Activated CD8-positive, alpha-beta memory T cell treated with anti-CD3 and anti-CD28 coated beads, Interleukin-2, amount 50 U/mL, for 48 hours (primary cell): Measurements from ENCODE around the gene ME3.
"Not testable (repeated sequence)": the region's sequence is repeated elsewhere in the genome, so short reads cannot be mapped to it uniquely, and the experiment has no call there.

Experiments used
- DNase-seq: peaks from one replicate; pipeline ENCODE4 v3.0.0-alpha.2; 2020

The ME3 gene

DNA sequence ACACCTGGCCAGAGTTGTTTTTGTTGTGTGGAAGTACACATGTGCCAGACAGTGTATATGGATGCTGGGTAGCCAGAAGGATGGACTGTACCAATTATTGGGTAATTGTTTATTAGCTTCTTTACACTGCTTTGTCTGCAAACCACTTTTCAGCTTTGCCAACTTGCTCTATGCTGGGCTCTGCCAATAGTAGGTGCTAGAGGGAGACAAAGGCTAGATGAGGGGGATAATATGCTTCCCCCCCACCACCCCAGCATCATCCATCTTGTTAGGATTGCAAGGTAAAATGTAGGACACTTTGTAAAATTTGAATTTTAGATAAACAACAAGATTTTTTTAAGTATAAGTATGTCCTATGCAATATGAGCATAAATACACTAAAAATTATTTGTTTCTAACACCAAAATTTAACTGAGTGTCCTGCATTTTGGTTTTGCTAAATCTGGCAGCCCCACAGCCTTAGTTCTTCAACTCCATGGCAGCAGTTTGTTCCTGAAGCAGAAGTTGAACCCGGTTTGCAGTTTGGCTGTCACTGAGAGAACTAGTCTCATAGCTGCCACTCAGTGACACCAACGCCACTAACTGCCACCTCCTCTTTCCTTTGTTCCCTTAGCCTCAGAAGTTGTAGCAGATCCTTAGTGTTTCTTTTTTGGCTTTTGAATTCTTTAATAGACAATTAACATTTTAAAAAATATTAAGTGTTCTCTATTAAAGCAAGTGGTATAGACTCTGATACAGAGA lies 219.0 kb downstream of the ME3 start:
- DNase-seq, result no peak

DNA sequence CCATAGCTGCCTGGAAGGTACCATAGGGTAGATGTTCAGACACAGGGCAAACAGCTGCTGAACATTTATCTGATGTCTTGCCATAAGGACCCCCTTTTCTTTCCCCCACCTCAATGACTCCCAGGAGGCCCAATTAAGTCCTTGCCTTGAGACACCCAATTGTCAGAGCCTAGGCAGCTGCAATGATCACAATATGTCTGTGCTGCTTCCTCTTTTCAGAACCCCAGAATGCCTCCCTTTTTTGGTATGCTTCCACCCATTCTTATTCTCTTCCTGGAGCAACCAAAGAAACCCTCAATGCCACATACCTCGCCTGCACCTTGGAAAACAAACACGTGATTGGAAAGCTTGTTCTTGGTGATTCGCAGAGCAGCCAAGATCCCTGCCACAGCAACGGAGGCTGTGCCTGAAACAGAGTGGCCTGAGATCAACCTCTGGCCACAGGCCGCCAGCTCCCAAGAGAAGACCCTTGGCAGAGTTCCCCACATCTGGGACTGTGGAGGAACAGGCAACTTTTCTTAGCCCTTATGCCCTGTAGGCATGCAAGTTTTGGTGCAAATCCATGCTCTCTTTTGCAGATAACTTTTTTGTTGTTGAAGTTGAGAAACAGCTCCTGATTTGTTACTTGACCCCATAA lies 222.3 kb downstream of the ME3 start:
- no peak for DNase-seq

DNA sequence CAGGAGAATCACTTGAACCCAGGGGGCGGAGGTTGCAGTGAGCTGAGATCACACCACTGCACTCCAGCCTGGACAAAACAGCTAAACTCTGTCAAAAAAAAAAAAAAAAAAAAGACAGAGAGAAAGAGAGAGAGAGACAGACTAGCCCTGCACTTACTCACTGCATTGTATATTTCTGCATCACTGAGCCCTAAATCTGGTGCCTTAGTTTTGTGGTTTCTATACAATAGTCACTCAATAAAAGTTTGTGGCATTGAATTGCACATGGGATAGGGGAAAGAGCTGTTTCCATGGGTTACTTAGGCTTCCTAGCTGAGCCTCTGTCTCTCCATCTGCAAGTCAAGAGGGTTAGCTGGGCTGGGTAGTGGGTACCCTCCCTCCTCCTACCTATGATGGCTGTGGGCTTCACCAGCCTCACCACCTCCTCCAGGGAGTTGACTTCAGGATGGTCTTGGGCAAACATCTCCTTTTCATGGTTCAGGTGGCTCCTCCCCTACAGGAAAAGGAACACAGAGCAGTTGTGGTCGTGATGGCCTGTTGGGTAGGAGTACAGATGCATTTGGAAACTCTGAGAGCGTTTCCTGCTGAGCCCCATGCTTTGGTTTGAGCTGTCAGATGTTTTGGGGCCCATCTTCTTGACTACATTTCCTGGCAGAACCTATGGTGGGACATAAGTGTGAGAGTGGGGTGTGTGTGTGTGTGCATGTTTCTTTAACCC lies 224.5 kb downstream of the ME3 start:
- DNase-seq, result no peak

DNA sequence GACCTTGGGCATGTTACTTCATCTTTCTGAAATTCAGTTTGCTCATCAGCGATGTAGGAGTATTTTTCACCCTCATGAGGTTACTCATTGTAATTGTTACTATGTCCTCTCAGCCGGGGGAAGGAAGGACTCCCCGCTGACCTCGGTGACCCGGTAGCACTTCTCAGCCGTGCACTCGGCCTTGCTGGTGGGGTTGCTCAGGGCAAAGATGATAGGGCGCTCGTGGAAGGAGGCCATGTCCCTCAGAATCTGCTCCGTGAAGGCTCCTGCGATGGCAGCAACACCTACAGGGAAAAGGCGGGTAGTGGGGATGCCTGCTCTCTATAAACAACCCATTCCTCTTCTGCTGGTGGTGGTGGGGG lies 225.5 kb downstream of the ME3 start:
- no peak for DNase-seq

DNA sequence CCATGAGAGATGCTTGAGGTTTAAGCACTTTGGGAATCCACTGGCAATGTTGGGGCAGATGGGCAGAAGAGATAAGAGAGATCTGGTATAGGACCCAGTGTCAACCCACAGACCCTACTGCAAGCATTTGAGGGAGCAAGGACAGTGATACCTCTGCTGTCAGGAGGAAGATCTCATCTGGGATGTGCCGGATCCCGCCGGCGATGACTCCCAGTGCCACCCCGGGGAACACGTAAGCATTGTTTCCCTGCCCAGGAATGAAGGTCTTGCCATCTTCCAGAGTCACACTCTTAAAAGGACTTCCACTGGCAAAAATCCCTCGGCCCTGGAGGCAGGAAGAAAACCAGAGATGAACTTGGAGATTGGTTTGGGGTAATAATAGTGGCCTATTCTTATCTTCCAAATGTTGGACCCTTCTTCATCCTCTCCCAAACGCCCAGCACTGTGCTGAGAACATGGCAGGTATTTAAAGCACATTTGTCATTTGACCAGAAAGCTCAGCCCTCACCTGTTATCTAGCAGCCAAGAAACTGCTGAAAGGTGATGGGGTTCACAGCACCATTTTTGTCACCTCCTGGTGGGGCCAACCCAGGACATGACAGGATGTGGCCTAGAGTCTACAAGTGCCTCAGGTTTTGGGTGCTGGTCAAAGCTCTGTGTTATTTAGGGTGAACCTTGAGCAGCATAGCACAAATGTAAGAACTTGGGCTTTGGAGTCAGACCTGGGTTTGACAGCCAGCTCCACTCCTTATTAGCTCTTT lies 226.1 kb downstream of the ME3 start:
- DNase-seq, result no peak

DNA sequence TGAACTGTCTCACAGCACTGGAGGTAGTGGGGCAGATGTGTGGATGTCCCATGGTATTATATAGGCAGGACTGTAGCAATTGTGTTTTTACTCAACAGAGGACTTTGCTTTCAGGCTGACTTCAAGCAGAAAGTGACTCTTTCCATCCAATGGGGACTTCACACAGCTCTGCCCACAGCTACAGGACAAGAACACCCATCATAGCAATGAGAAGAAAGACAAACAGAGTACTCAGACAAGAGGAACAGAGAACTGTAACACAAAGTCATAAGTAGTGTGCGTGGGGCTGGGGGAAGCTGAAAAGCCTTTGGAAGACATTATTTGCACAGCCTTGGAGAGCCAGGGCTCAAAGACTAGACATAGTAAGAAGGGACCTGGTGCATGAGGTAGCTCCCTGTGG lies 227.4 kb downstream of the ME3 start:
- DNase-seq, result no peak

DNA sequence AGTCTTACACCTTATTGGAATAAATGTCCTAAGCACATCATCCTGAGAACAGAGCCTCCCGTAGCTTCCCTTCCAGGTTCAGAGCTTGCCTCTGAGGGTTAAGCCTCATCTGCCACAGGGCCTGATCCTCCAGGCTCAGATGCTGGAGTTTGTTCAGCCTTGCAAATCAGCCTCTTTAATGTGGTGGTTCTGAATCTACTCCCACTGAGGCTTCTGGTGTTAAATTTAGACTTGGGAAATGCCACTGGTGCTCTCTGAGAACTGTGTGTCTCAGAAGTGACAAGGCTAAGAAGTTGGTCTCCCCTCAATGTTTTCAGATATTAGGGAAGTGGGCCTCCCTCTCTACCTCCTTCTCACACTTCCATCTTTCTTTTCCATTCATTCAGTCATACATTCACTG lies 229.0 kb downstream of the ME3 start:
- no peak for DNase-seq

DNA sequence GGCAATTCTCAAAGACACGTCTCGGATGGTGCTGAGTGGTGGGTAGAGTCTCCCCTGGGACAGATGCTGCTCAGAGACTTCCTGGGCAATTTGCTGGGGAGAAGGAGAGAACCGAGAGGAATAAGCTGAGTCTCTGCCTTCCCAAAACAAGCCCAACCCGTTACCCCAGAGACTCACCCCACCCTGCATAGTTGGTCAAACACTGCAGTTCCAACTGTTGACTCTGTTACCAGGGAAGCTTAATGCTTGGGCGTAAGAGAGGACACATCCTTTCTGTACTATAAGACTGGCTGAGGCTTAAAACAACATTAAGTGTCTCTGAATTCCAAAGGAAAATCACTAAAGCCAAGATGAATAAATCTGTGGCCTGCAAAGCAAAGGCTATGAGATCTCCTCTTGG lies 229.6 kb downstream of the ME3 start:
- DNase-seq, result no peak

DNA sequence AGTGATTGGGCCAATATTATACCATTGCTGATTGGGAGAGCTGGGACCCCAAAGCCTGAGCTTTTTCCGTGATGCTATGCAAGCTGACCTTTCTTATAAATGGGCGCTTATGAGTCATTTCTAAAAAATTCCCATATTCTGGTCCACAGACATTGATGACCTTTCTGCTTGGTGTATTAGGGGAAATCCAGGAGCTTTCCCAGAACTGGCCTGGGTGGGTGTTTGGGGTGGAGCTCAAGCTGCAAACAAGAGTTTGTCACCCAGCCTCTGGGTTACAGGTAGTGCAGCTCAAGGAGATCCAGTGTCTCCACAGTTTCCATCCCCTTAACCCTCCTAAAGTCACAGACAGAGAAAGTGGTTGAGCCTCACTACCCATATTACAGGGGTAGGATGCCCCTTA lies 230.0 kb downstream of the ME3 start:
- DNase-seq, result no peak

DNA sequence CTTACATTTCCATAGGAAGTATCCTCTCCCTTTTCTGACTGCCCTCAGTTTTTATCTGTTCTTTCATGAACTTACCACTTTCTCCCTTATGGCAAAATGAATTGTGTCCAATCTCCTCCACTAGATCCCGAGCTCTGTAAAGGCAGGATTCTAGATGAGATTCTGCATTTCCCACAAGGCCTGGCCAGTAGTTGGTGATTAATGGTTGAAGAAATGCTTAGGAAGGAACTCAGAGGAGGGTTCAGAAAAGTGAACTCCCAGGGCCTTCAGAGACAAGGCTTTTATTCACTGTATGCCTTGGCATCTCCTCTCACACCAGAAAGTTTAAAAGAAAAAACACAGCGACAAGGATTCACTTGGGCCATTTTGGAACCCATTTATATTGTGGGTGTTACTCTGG lies 231.6 kb downstream of the ME3 start:
- no peak for DNase-seq

DNA sequence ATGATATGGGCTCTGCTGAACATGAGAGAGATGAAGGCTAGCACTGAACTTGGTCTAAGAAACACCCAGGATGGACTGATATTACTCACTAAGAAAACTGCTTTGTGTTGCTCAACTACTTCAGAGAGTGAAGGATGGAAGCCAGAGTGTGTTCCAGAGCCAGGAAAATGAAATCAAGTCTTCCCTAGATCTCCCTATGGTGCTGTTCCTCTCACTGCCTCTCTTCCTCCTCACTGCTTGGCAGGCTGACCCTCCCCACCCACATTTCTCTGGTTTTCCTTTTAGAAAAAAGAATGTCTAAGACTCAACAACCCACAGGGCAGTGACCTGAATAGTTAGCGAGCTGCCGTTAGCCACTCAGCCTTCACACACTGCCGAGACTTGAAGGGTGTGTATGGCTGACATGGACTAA lies 232.1 kb downstream of the ME3 start:
- no peak for DNase-seq

DNA sequence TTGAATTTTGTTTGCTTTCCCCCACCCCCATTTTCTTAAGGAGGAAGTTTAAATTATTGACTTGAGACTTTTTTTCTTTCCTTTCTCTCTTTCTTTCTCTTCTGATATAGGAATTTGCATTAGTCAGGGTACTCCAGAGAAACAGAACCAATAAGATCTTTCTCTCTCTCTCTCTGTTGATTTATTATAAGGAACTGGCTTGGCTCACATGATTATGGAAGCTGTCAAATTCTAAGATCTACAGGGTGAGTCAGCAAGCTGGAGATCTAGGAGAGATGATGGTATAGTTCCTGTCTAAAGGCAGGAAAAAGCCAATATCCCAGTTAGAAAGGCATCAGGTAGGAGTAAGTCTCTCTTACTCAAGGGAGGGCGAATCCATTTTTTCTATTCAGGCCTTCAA lies 233.7 kb downstream of the ME3 start:
- no peak for DNase-seq

DNA sequence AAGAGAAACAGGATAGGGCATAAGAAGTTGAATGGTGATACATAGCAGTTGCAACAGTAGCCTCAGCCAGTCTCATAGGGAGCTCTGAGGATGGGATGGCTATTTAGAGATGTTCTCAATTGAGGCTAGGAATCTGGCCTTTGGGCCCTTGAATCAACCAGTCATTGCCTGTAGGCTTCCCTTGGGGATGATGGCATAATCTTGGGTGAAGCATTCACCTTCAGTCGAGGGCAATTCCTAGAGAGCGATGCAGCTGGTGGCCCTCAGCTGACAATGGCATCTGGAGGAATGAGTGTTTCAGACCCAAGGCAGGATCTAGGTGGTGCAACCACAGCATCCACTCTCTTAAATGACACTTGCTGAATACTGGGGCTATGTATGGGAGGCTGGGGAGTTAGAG lies 236.7 kb downstream of the ME3 start:
- DNase-seq, result no peak

DNA sequence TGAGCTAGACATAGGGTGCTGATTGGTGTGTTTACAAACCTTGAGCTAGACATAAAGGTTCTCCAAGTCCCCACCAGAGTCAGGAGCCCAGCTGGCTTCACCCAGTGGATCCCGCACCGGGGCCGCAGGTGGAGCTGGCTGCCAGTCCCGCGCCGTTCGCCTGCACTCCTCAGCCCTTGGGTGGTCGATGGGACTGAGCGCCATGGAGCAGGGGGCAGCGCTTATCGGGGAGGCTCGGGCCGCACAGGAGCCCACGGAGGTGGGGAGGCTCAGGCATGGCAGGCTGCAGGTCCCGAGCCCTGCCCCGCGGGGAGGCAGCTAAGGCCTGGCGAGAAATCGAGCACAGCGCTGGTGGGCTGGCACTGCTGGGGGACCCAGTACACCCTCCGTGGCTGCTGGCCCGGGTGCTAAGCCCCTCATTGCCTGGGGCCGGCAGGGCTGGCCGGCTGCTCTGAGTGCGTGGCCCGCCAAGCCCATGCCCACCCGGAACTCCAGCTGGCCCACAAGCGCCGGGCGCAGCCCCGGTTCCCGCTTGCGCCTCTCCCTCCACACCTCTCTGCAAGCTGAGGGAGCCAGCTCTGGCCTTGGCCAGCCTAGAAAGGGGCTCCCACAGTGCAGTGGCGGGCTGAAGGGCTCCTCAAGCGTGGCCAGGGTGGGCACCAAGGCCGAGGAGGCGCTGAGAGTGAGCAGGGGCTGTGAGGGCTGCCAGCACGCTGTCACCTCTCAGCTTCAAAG lies 238.9 kb downstream of the ME3 start:
- not testable (repeated sequence) for DNase-seq

DNA sequence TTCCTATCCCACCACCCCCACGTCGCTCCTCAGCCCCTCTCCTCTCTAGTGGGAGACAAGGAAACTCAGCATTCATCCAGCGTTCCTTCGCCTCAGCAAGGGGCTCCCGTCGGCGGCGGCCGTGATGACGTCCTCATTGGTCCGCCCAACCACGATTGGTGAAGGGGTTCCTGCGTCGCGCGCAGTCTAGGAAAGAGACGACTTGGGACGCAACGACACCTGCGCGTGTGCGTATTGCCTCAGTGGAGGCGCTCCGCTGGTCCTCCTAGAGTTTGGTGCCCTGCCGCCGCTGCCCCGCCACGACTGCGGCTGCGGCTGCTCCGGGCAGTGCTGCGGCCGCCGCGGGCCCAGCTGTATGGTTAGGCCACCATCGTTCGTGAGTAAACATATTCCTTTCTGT lies 241.2 kb downstream of the ME3 start:
- DNase-seq, result no peak

DNA sequence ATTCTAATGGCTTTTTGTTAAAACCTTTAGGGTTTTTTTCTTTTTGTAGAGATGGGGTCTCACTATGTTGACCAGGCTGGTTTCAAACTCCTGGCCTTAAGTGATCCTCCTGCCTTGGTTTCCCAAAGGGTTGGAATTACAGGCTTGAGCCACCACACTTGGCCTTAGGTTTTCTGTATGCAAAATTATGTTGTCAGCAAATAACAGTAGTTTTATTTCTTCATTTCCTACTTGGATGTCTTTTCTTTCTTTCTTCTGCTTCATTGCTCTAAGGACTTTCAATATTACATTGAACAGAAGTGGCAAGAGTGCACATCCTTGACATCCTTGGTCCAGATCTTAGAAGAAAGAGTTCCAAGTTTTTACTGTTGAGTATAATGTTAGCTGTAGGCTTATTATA lies 245.0 kb downstream of the ME3 start:
- DNase-seq, result no peak

DNA sequence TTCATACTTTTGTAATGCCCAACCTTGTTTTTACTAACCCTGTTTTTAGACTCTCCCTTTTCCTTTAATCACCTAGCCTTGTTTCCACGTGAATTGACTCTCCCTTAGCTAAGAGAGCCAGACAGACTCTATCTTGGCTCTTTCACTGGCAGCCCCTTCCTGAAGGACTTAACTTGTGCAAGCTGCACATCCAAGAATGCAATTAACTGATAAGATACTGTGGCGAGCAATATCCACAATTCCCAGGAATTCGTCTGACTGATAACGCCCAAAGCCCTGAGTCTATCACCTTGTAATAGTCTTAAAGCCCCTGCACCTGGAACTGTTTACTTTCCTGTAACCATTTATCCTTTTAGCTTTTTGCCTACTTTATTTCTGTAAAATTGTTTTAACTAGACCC lies 248.9 kb downstream of the ME3 start:
- DNase-seq, result not testable (repeated sequence)

DNA sequence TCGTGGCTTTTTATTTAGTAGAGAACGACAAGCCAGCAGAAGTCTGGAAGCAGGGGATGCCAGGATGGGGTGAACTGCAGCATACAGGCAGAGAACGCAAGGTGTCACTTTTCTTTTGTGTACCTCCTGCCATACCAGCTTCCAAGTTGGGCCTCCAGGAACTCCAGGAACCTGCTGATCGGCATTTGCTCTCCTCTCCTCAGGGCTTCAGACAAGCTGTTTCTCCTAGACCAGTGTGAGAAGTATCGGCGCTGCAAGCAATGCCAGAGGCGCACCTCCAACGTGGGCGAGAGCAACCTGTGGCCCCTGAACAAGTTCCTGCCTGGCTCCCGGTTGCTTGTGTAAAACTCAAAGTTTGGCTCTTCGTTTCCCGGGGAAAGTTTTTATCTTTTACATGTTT lies 250.0 kb downstream of the ME3 start:
- DNase-seq, result no peak

DNA sequence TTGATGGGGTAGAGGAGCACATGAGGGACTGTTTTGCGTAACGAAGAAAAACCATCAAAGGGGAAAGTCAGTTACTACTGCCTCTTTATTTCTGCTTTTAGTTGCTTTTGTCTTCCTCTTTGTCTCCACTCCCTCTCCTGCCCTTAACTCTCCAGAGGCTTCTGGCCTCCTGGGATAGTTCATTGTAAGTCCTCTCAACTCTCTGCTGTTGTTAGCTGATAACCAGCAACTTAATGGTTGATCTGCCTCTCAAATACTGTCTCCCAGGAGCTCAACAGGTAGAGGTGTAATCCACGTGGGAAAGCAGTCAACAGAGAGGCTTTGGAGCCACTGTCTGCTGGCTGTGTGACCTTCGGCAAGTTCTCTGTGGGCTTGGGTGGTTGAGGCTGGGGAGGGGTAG lies 250.5 kb downstream of the ME3 start:
- no peak for DNase-seq

DNA sequence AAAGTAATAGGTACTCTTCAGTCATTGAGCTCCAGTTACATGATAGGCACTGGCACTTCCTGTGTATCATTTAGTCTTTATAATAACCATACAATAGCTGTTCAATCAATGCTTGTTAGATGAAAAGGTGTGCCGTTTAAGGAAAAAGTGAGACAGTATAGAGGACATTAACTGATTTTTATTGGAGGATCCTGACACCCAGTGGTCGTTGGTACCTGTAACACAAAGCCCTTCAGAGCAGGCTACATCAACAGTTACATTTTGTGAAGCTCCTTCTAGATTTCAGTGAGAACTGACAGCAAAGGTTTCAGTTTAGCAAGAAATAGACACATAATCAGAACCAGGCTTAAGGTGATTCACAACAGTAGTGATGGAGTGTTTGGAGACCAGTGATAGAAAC lies 253.5 kb downstream of the ME3 start:
- DNase-seq, result no peak

DNA sequence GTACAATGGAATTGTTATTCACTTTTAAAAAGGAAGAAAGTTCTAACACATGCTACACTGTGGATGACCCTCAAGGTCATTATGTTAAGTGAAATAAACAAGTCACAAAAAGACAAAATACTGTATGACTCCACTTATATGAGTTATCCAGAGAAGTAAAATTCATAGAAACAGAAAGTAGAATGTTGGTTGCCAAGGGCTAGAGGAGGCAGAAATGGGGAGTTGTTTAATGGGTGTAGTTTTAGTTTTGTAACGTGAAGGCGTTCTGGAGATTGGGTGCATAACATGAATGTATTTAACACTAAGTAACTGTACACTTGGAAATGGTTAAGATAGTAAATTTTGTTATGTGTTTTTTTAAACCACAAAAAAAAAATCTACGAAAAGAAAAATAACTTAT lies 253.9 kb downstream of the ME3 start:
- no peak for DNase-seq

DNA sequence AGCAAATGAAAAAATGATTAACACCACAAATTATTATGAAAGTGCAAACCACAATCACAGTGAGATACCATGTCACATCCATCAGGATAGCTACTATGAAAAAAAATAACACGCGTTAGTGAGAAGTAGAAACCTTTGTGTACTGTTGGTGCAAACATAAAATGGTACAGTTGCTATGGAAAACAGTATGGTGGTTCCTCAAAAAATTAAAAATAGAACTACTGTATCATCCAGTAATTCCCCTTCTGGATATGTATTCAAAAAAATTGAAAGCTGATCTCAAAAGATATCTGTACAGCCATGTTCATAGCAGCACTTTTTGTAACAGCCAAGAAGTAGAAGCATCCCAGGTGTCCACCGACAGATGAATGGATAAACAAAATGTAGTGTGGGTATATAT lies 254.3 kb downstream of the ME3 start:
- no peak for DNase-seq

DNA sequence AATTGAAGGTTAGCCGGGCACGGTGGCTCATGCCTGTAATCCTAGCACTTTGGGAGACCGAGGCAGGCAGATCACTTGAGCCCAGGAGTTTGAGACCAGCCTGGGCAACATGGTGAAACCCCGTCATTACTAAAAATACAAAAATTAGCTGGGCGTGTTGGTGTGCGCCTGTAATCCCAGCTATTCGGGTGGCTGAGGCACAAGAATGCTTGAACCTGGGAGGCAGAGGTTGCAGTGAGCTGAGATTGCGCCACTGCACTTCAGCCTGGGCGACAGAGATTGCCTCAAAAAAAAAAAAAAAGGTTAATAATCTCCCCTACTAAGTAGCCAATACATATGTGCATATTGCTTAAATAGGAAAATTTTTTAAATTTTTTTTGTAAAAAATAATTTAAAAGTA lies 255.5 kb downstream of the ME3 start:
- DNase-seq, result not testable (repeated sequence)
